ENCODE data around the gene ZPBP.

ZPBP gene

GRCh38 chr7:49892481-49892880 lies 200.6 kb downstream of the ZPBP start:
- DNase-seq (ENCODE audit: low read depth) = no peak
- TF ChIP-seq MYC (IDR thresholded peaks at IDR 0.05; ENCODE audit: low read depth, low read length) (no peak), CTCF (IDR thresholded peaks at IDR 0.05; ENCODE audit: low read depth, low read length) (no peak), MAX (IDR thresholded peaks at IDR 0.05; ENCODE audit: low read depth, low read length) (no peak)
- H3K4me3 ChIP-seq (ENCODE audit: low read depth, low read length) = no peak overlapping the region

Measured in NB4 (cell line).